Measurements from ENCODE around the gene DCLK1.

The DCLK1 gene

DNA sequence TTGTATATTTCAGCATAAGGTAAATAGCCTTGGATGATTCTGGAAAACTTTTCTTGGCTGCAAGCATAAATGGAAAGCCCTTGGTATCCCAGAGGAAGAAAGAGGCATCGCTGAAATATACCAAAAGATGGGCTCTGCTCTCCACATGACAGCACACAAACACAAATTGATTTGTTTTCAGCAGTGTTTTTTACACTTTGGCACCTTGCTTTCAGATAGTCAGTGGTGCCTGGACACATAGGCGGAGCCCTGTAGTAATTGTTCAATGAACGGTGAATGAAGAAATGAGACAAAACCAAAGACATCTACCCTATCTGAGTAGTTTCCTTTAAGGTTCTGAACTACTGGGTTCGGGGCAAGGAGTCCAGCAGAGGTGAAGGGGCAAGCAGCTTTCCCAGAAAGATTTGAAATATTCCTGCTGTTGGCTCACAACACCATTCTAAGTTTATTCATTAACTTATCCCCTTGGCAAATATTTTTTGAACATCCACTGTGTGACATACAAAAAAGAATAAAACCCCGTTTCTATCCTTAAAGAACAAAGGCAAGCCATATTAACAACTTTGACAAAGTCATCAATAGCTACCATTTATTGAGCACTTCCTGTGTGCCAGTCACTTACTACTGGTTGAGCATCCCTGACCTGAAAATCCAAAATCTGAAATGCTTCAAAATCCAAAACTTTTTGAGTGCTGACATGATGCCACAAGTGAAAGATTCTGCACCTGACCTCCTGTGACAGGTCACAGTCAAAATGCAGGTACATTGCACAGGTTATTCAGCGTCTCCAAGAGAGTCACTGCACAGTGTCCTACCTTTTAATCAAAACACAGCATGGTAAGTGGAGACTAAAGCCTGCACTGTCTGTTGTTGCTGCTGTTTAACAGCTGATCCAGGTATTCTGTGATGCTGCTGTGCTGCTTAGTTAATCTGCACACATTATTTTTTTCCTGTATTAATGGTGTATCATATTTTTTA, 238.1 kb downstream of the DCLK1 start:
- H3K27ac ChIP-seq (ENCODE audit: low read depth, low read length), result no peak overlapping the region
- no peak overlapping the region for H3K14ac ChIP-seq (ENCODE audit: low read length)
- H3K4me3 ChIP-seq (ENCODE audit: low read depth, low read length), result no peak overlapping the region
- no peaks in the 10 kb centered on the region for H3K9me3 ChIP-seq (ENCODE audit: insufficient read depth, low read depth, low read length)
- H3K4me2 ChIP-seq (ENCODE audit: low read length), result no peak overlapping the region
- H3K4ac ChIP-seq (ENCODE audit: low read depth, low read length), result no peak overlapping the region
- no peaks in the 10 kb centered on the region for H3K79me1 ChIP-seq (ENCODE audit: low read length)
- H2BK120ac ChIP-seq (ENCODE audit: insufficient read depth, low read length, poor library complexity), result no peak overlapping the region
- no peaks in the 10 kb centered on the region for H3K27me3 ChIP-seq (ENCODE audit: insufficient read depth, low read length)
- H4K12ac ChIP-seq (ENCODE audit: low read depth, low read length), result no peak overlapping the region
- no peak for DNase-seq
- H3K4me1 ChIP-seq (ENCODE audit: control insufficient read depth in 1 of 2, insufficient read depth in 2 of 2, low read length in 2 of 2), result no peaks in the 10 kb centered on the region
- no peak overlapping the region for H4K91ac ChIP-seq (ENCODE audit: low read depth, low read length)
- no peak overlapping the region for H3K23ac ChIP-seq (ENCODE audit: low read length)
- no peaks in the 10 kb centered on the region for H3K36me3 ChIP-seq (ENCODE audit: control insufficient read depth in 1 of 2, insufficient read depth in 2 of 2, low read length in 2 of 2)
- H3K79me2 ChIP-seq (ENCODE audit: control insufficient read depth, insufficient read depth, low read length, poor library complexity), result no peaks in the 10 kb centered on the region
- H4K8ac ChIP-seq (ENCODE audit: low read depth, low read length), result no peak overlapping the region
- WGBS (ENCODE audit: extremely low coverage, insufficient coverage, insufficient read length), result no CpG with 5 or more reads among the region's 6 CpGs
- H2AK5ac ChIP-seq (ENCODE audit: low read length), result no peak overlapping the region
- no peak overlapping the region for H2BK12ac ChIP-seq (ENCODE audit: low read length)
- H2BK5ac ChIP-seq (ENCODE audit: low read depth, low read length, poor library complexity), result no peak overlapping the region
- no peak overlapping the region for H3K9ac ChIP-seq (ENCODE audit: low read length)
- no peak overlapping the region for H3K18ac ChIP-seq (ENCODE audit: low read length)
- H2AFZ ChIP-seq (ENCODE audit: insufficient read depth, low read length, poor library complexity), result no peak overlapping the region

DNA sequence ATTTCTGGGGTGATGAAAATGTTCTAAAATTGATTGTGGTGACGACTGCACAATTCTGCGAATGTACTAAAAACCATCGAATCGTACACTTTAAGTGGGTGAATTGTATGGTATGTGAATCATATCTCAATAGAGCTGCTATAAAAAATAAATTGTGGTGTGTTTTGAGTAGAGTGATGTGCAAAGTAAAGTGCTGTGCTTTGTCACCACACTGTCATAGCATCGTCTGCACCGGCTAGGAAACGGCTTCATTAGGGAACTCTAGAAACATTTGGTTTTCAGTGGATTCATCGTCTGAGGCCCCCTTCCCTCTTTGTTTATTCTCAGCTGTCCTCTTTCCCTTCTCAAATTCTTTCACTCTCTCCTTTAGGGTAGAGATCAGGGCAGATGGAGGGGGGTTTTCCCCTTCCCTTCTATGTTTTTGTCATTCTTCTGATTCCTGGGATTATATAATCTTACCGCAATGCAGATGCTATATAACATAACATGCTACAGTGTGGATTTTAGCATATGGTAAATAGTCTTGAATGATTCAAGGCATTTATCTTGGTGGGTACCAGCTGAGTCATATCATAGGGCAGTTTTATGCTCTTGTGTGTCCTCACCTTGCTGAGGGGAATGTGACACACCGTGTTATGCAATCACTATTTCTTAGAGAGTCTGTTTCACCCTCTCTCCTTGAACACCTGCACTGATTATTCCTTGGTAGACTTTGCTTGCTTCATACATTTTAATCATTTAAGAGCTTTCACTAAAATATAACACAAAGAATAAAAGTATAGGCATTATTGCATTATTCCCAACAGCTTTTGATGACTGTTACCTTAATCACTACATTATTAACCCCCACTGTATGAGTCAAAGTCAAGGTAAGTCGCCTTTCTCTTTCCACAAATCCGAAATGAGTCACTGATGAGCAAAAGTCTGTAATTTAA, 239.4 kb downstream of the DCLK1 start:
- H3K4ac ChIP-seq (ENCODE audit: low read depth, low read length), result no peak overlapping the region
- no peak overlapping the region for H3K9ac ChIP-seq (ENCODE audit: low read length)
- no peak overlapping the region for H3K27ac ChIP-seq (ENCODE audit: low read depth, low read length)
- H4K8ac ChIP-seq (ENCODE audit: low read depth, low read length), result no peak overlapping the region
- no peak overlapping the region for H2AK5ac ChIP-seq (ENCODE audit: low read length)
- H3K4me1 ChIP-seq (ENCODE audit: control insufficient read depth in 1 of 2, insufficient read depth in 2 of 2, low read length in 2 of 2), result no peaks in the 10 kb centered on the region
- H3K23ac ChIP-seq (ENCODE audit: low read length), result no peak overlapping the region
- DNase-seq, result peak in 1 of 2 donors; percentile 32
- no peak overlapping the region for H4K12ac ChIP-seq (ENCODE audit: low read depth, low read length)
- H2BK5ac ChIP-seq (ENCODE audit: low read depth, low read length, poor library complexity), result no peak overlapping the region
- H3K79me1 ChIP-seq (ENCODE audit: low read length), result no peaks in the 10 kb centered on the region
- H2AFZ ChIP-seq (ENCODE audit: insufficient read depth, low read length, poor library complexity), result no peak overlapping the region
- no peak overlapping the region for H3K4me2 ChIP-seq (ENCODE audit: low read length)
- no peak overlapping the region for H2BK120ac ChIP-seq (ENCODE audit: insufficient read depth, low read length, poor library complexity)
- no peaks in the 10 kb centered on the region for H3K9me3 ChIP-seq (ENCODE audit: insufficient read depth, low read depth, low read length)
- no peak overlapping the region for H3K14ac ChIP-seq (ENCODE audit: low read length)
- no peak overlapping the region for H2BK12ac ChIP-seq (ENCODE audit: low read length)
- no peaks in the 10 kb centered on the region for H3K79me2 ChIP-seq (ENCODE audit: control insufficient read depth, insufficient read depth, low read length, poor library complexity)
- no peaks in the 10 kb centered on the region for H3K27me3 ChIP-seq (ENCODE audit: insufficient read depth, low read length)
- H3K36me3 ChIP-seq (ENCODE audit: control insufficient read depth in 1 of 2, insufficient read depth in 2 of 2, low read length in 2 of 2), result no peaks in the 10 kb centered on the region
- no peak overlapping the region for H4K91ac ChIP-seq (ENCODE audit: low read depth, low read length)
- WGBS (ENCODE audit: extremely low coverage, insufficient coverage, insufficient read length), result no CpG with 5 or more reads among the region's 12 CpGs
- no peak overlapping the region for H3K4me3 ChIP-seq (ENCODE audit: low read depth, low read length)
- no peak overlapping the region for H3K18ac ChIP-seq (ENCODE audit: low read length)

DNA sequence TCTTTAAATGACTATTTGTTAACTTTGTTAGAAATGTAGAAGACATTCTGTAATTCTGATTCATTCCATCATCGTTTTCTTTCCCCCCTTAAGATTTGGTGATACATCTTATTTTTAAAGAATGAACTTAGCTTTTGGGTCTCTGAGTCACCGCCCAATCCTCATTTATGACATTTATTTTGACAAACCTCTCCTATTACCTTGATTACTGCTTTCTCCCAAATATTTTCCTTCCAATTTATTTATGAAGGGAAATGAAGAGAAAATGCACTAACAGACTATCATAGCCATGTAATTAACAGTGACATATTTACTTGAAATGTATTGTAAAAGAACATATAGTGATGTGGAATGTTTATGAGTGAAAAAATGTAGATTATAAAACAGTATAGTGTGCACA, 241.6 kb downstream of the DCLK1 start:
- Histone ChIP-seq H3K27ac (ENCODE audit: low read depth, low read length) (no peak overlapping the region), H3K4me1 (ENCODE audit: control insufficient read depth in 1 of 2, insufficient read depth in 2 of 2, low read length in 2 of 2) (no peaks in the 10 kb centered on the region), H2AK5ac (ENCODE audit: low read length) (no peak overlapping the region), H3K27me3 (ENCODE audit: insufficient read depth, low read length) (no peaks in the 10 kb centered on the region), H3K9ac (ENCODE audit: low read length) (no peak overlapping the region), H2BK12ac (ENCODE audit: low read length) (no peak overlapping the region), H3K4me2 (ENCODE audit: low read length) (no peak overlapping the region), H2BK5ac (ENCODE audit: low read depth, low read length, poor library complexity) (no peak overlapping the region), H3K36me3 (ENCODE audit: control insufficient read depth in 1 of 2, insufficient read depth in 2 of 2, low read length in 2 of 2) (no peaks in the 10 kb centered on the region), H3K79me1 (ENCODE audit: low read length) (no peaks in the 10 kb centered on the region), H3K18ac (ENCODE audit: low read length) (no peak overlapping the region), H3K4ac (ENCODE audit: low read depth, low read length) (no peak overlapping the region), H2AFZ (ENCODE audit: insufficient read depth, low read length, poor library complexity) (no peak overlapping the region), H3K14ac (ENCODE audit: low read length) (no peak overlapping the region), H4K91ac (ENCODE audit: low read depth, low read length) (no peak overlapping the region), H3K79me2 (ENCODE audit: control insufficient read depth, insufficient read depth, low read length, poor library complexity) (no peaks in the 10 kb centered on the region), H4K8ac (ENCODE audit: low read depth, low read length) (no peak overlapping the region), H3K23ac (ENCODE audit: low read length) (no peak overlapping the region), H3K9me3 (ENCODE audit: insufficient read depth, low read depth, low read length) (peaks cover 2% of the 10 kb centered on the region), H3K4me3 (ENCODE audit: low read depth, low read length) (no peak overlapping the region), H4K12ac (ENCODE audit: low read depth, low read length) (no peak overlapping the region), H2BK120ac (ENCODE audit: insufficient read depth, low read length, poor library complexity) (no peak overlapping the region)
- WGBS (ENCODE audit: extremely low coverage, insufficient coverage, insufficient read length), result no CpG with 5 or more reads among the region's 2 CpGs
- DNase-seq, result no peak

DNA sequence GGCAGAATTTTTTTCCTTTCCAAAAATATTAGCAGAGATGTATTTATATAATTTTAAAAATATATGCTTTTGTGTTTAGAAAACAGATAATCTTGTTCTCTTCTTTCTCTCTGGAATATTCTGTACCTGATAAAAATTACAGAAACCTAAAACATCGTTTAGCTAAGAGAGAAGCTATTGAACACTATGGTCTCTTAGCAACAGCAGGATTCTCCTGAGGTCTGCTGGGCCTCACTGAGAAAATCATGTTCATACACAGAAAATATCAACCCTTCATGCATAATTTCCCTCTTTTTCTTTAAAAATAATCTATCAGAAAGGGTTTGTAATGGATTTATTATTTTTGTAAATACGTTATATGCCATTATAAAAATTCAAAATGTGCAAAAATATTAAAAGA, 242.2 kb downstream of the DCLK1 start:
- Histone ChIP-seq H2BK5ac (ENCODE audit: low read depth, low read length, poor library complexity) (no peak overlapping the region), H3K4me2 (ENCODE audit: low read length) (no peak overlapping the region), H3K4me3 (ENCODE audit: low read depth, low read length) (no peak overlapping the region), H3K23ac (ENCODE audit: low read length) (no peak overlapping the region), H3K4ac (ENCODE audit: low read depth, low read length) (no peak overlapping the region), H3K9me3 (ENCODE audit: insufficient read depth, low read depth, low read length) (peaks cover 2% of the 10 kb centered on the region), H4K8ac (ENCODE audit: low read depth, low read length) (no peak overlapping the region), H2AK5ac (ENCODE audit: low read length) (no peak overlapping the region), H2BK12ac (ENCODE audit: low read length) (no peak overlapping the region), H3K36me3 (ENCODE audit: control insufficient read depth in 1 of 2, insufficient read depth in 2 of 2, low read length in 2 of 2) (no peaks in the 10 kb centered on the region), H4K12ac (ENCODE audit: low read depth, low read length) (no peak overlapping the region), H3K79me1 (ENCODE audit: low read length) (no peaks in the 10 kb centered on the region), H3K4me1 (ENCODE audit: control insufficient read depth in 1 of 2, insufficient read depth in 2 of 2, low read length in 2 of 2) (no peaks in the 10 kb centered on the region), H2AFZ (ENCODE audit: insufficient read depth, low read length, poor library complexity) (no peak overlapping the region), H2BK120ac (ENCODE audit: insufficient read depth, low read length, poor library complexity) (no peak overlapping the region), H3K27ac (ENCODE audit: low read depth, low read length) (no peak overlapping the region), H3K27me3 (ENCODE audit: insufficient read depth, low read length) (no peaks in the 10 kb centered on the region), H3K9ac (ENCODE audit: low read length) (no peak overlapping the region), H3K18ac (ENCODE audit: low read length) (no peak overlapping the region), H3K14ac (ENCODE audit: low read length) (no peak overlapping the region), H3K79me2 (ENCODE audit: control insufficient read depth, insufficient read depth, low read length, poor library complexity) (no peaks in the 10 kb centered on the region), H4K91ac (ENCODE audit: low read depth, low read length) (no peak overlapping the region)
- no peak for DNase-seq
- no CpG with 5 or more reads among the region's 2 CpGs for WGBS (ENCODE audit: extremely low coverage, insufficient coverage, insufficient read length)

Measured in trophoblast cell (in vitro differentiated cells and primary cell).